Brain pericyte (primary cell): Measurements from ENCODE around the gene RPP25L.
A peak's percentile ranks its signal among the peaks of the same experiment; 100 is the strongest.

Experiments used
- DNase-seq: peaks from one replicate; pipeline ENCODE4 v3.0.0-alpha.2; 2012; ENCODE audit warnings: low read depth, low spot score

RPP25L gene

GRCh38 chr9:34611251-34611810, 566 bp downstream of the RPP25L start:
- no peak for DNase-seq

GRCh38 chr9:34610434-34611206, 1.3 kb downstream of the RPP25L start:
- no peak for DNase-seq

DNA sequence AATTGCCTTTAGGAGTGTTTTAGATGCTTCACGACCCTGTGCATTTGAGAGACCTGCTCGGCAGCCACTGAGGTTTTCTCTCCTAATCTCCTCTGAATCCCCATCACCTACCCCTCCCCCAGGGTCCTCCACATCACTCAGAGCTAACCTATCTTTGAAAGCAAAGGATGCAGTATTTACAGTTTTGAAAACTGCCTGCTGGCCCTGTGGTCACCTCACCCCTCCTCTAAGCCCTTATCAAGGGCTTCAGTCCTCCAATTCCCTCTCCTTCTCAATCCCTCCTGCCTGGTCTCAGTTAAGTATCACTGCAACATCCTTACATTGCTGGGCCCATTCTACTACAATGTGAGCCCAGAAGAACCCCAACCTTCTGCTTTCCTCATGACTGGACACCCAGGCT, 4.6 kb downstream of the RPP25L start:
- no peak for DNase-seq

DNA sequence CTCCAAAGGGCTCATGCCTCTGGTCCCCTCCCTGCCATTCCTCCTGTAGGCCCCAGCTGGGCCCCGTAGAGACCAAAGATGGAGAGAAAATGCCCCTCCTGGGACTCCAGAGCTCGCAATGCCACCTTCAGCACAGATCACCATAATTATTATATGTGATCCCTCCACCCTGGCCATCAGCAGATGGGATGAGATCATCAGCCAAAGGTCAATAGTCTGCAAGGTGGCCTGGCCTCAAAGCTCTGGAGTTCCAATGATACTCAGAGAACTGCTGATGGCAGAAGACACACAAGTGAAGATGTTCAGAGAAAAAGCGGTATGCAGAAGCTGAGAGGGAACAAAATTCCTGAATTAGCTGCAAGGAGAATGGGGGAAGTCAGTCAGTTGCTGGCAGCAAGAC, 5.0 kb downstream of the RPP25L start:
- no peak for DNase-seq

GRCh38 chr9:34606190-34606589, 5.7 kb downstream of the RPP25L start:
- no peak for DNase-seq

DNA sequence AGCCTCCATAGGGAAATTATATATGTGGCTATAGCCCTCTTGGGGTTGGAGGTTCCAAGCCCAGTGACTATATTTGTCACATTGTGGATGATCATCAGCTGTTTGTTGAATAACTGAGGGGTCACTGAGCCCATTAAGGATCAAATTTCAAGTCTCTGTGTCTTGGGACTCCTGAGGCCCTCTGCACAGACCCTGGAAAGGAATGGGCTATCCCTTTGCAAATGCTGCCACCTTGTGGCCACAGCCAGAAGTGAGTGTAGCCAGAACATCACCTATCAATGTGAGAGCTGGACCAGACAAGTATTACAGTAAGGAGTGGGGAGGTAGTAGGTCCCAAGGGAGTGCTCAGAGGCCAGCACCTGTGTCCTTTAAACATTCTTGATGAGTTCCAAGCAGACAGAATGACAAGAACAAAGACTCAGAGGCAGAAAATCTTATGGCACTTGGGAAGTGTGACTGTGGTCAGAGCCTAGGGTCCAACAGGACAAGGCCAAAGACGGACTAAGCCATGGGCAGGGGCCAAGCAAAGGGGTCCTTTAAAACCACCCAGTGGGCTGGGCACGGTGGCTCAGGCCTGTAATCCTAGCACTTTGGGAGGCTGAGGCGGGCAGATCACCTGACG, 8.2 kb downstream of the RPP25L start:
- DNase-seq, result peak; percentile 32

GRCh38 chr9:34601937-34602573, 9.8 kb downstream of the RPP25L start:
- DNase-seq, result no peak

DNA sequence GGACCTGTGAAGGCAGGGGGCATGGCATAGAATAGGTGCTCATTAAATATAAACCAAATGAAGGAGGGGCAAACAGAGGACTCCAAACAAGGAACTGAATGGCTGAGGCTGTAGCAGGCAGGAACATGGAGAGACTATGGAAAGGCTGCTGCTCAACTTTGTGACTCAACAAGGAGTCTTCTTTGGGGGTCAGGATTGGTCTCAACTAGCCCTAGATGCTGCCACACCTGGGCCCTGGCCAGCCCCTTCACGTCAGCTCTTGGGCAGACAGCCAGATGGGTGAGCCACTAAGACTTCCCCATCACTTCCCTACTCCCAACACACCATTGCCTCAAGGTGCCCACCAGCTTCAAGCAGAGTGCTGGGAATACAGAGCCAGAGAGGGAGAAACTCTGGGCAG, 11.0 kb downstream of the RPP25L start:
- no peak for DNase-seq

DNA sequence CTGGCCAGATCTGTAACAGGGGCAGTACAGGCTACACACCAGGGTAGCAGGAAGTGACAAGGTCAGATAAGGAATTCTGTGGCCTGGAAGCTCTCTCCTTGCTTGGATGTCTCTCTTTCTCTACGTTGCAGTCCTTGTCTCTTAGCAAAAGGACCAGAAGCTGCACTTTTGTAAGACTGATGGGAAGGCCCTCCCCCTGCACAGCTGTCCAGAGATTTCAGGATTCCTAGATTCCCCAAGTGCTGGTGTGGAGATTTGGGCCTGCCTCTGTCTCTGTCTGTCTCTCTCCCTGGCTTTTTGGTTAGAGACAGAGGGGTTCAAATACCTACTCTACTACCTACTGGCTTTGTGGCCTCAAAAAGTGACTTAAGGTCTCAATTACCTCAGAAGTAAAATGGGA, 12.4 kb downstream of the RPP25L start:
- DNase-seq, result no peak

DNA sequence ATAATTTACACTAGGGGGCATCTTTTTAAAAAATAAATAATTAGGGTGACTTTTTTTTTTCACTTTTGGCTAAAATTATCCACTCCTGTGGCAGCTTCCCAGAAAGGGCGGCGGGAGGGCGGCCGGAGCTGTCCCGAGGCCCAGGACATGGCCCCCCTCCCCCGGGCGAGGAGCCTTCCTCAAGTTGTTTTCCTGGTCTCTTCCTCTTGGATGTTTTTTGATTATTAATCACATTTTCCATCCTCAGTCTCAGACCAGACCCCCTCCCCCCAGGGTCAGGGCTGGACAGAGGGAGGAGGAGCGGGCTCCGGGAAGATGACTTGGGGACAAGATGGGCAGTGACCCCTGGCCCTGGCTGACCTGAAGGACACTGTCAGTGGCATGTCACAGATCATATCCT, 17.7 kb downstream of the RPP25L start:
- no peak for DNase-seq

- DNase-seq, result no peak
Measured at GRCh38 chr9:34592895-34593601, 18.8 kb downstream of the RPP25L start.

DNA sequence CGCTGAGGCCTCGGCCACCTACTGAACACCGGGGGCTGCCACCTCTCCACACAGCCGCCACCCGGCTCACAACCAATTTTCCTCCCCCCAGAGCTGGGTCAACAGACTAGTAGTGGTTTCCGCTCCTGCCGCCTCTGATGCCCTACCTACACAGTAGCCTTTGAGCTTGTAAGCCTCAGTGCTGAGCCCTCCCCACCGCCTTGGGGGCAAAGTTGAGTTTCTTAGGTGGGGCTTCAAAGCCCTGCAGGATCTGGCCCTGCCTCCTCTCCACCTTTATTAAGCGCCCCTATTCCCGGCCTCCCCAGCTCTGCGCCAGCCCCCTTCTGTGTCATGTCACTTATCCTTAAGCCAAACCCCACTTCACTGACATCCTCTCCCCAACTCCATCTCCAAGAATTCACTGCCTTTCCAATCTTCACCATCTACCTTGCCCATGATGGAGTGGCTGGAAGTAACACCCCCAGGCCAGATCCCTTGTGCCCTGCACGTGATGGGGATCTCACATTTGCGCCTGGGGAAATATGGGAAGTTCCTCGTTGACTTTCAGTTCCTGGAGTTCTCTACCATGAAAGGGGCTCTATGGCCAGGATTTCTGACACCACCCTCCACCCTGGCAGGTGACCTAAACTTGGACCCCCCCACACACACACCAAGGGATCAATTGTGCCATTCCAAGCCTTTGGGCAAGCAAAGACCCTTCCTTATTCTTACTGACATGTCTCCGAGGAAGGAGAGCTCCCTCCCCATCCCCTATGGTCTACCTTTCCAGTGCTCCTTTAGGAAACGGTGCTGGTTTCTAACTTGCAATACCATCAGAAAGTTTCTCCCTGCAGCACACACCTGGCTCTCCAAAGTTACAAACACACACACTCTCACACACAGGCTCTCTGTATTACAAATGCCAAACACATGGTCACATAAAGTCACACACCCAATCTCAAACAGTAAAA, 19.7 kb downstream of the RPP25L start:
- no peak for DNase-seq

DNA sequence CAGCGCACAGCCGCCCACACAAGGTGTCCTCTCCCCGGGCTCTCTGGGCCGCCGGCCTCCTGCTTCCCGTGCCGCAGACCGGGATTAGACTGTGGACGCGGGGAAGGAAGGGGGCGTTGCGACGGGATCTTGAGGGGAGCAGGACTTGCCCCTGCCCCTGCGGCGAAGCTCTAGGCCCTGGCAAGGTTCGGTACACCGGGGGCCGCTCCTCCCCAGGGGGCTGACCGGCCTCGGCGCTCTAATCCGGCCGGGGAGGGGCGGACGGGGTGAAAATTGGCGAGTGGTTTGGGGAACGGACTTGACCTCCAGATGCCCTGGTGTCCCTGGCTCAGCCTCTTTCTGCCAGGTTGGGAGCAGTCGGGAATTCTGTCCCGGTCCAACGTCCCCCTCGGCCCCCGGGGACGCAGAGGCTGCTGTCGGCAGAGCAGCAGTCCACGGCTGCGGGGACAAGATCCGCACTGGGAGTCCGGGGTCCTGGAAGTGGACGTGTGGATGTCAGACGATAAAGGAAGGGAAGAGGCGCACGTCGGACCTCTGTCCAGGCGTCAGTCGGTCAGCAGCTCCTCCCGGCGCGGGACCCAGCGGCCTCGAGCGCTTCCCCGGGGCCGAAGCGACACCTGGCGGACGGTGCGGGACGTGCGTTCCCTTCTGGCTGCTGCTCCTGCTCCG, 20.5 kb downstream of the RPP25L start:
- peak; percentile 45 for DNase-seq

GRCh38 chr9:34590381-34591247, 21.3 kb downstream of the RPP25L start:
- DNase-seq, result no peak

DNA sequence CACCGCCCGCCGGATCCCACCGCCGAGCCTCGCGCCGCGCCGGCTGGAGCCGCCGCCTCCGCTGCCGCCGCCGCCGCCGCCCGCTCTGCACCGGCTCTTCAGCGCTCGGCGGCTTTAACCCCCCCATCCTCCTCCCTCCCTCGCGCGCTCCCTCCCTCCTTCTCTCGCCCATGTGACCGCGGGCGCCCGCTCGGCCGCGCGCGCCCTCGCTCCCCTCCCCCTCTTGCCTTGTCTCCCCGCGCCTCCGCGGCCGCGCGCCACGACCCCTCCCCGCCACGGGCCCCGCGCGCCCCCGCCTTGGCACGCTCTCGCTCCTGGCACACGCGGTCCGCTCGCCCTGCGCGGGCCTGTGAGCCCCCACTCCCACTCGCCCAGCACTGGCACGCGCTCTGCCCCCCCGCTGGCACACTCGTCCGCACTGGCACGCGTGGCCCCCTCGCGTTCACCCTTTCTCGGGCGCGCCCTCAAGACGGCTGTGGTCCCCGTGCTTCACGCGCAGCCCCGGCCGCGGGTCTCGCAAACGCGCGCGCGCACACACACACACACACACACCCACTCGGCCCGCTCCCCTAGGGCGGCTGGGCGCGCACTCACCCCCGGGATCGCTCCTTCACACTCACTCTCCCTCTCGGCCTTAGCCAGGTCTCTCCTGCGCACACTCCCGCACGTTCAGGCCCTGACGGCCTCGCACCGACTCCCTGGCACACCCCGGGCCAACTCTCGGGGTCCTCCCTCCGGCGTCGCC, 22.1 kb downstream of the RPP25L start, which contains the start of gene CNTFR:
Gene CNTFR (minus strand): TSS at position 89 of the 745 bp plus-strand sequence. CDS start 20,743 bp downstream, outside the sequence.
- DNase-seq, result no peak

DNA sequence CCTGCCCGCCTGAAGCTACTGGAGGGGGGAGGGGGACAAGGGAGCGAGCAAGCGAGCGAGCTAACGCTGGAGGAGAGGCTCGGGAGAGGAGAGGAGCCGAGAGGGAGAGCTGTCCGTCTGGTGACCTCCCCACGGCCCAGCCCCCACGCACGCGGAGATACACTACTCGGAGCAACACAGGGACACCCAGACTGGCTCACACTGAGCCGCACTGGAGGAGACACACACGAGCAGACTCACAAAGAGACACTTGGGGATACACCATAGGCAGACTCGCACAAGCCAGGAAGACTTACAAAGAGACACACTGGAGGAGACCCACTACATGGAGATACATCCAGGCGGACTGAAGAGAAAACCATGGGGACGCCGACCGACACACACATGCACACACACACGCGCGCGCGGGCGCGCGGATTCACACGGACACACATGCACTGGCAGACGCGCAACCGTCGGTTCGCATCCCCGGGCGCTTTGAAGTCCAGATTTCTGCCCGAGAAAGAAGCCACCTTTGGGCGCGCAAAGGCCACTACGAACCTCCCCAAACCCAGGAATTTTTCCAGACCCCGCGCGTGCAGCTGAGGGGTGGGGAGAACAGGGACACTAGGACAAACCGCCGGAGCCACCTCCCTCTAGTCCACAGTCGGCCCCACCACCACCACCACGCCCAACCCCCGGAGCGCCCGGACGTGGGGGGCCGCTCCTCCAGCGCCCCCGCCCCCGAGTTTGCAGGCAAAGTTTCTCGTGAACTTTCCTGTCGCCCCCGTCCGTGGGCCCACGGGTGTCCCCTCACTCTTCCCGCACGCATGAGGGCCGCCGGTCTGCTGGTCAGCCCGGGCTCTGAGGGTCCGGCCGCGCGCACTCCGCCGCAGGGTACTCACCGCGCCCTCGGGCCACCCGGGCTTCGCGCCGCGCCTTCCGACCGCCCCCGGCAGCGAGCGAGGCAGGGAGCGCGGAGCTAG, 22.9 kb downstream of the RPP25L start:
- DNase-seq, result no peak

- no peak for DNase-seq
Measured at GRCh38 chr9:34587271-34587670, 24.6 kb downstream of the RPP25L start.
